Measurements from ENCODE around the gene SYDE2. TPM values are rescaled to one million over a fixed set of nuclear protein-coding genes. Genes with fewer than 3 reads are reported as not detected.

SYDE2 gene
- total and polyA plus RNA-seq, 2 experiments from 2014 or later, result 5.8 to 20.1 TPM

DNA sequence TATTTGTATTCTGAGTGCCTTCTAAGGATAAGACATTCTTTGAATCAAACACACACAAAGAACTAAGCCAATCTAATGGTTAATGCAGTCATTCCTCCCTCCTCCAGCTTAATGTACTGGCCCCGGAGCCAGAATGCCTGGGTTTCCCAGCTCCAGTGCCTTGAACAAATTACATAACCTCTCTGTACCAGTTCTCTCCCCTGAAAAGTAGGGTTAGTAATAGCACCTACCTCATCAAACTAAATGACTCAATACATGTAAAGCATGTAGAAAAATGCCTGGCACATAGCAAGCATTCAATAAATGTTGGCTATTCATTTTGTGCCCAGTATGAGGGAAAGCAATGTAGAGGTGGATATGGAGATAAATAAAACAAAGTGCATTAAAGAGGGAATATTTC is 44.6 kb upstream of the SYDE2 start:
- no peak overlapping the region for H2AFZ ChIP-seq
- ATAC-seq (no peak), DNase-seq (ENCODE audit: low spot score) (no peak)
- H3K27ac ChIP-seq (ENCODE audit: low read depth), result no peak overlapping the region
- H3K36me3 ChIP-seq (ENCODE audit: insufficient read depth), result no peaks in the 10 kb centered on the region
- no peaks in the 10 kb centered on the region for H3K27me3 ChIP-seq (ENCODE audit: insufficient read depth)
- H3K36me3 Mint-ChIP-seq (ENCODE audit: low read depth), result peaks cover 19% of the 10 kb centered on the region
- no peak overlapping the region for H3K4me2 ChIP-seq
- no peaks in the 10 kb centered on the region for H3K79me2 ChIP-seq (replicated peaks; ENCODE audit: insufficient read depth)
- no peak overlapping the region for H3K4me3 Mint-ChIP-seq
- no peak overlapping the region for H3K4me3 ChIP-seq
- H3K27ac Mint-ChIP-seq, result no peak overlapping the region
- TF ChIP-seq POLR2AphosphoS5 (IDR thresholded peaks at IDR 0.05; ENCODE audit: low read depth) (no peak), STAT1 (IDR thresholded peaks at IDR 0.05; ENCODE audit: unreplicated experiment) (no peak), JUNB (IDR thresholded peaks at IDR 0.05; ENCODE audit: unreplicated experiment) (no peak), EZH2 (IDR thresholded peaks at IDR 0.05; ENCODE audit: low read depth, unreplicated experiment) (no peak)
- TF ChIP-seq, protein P1, sequence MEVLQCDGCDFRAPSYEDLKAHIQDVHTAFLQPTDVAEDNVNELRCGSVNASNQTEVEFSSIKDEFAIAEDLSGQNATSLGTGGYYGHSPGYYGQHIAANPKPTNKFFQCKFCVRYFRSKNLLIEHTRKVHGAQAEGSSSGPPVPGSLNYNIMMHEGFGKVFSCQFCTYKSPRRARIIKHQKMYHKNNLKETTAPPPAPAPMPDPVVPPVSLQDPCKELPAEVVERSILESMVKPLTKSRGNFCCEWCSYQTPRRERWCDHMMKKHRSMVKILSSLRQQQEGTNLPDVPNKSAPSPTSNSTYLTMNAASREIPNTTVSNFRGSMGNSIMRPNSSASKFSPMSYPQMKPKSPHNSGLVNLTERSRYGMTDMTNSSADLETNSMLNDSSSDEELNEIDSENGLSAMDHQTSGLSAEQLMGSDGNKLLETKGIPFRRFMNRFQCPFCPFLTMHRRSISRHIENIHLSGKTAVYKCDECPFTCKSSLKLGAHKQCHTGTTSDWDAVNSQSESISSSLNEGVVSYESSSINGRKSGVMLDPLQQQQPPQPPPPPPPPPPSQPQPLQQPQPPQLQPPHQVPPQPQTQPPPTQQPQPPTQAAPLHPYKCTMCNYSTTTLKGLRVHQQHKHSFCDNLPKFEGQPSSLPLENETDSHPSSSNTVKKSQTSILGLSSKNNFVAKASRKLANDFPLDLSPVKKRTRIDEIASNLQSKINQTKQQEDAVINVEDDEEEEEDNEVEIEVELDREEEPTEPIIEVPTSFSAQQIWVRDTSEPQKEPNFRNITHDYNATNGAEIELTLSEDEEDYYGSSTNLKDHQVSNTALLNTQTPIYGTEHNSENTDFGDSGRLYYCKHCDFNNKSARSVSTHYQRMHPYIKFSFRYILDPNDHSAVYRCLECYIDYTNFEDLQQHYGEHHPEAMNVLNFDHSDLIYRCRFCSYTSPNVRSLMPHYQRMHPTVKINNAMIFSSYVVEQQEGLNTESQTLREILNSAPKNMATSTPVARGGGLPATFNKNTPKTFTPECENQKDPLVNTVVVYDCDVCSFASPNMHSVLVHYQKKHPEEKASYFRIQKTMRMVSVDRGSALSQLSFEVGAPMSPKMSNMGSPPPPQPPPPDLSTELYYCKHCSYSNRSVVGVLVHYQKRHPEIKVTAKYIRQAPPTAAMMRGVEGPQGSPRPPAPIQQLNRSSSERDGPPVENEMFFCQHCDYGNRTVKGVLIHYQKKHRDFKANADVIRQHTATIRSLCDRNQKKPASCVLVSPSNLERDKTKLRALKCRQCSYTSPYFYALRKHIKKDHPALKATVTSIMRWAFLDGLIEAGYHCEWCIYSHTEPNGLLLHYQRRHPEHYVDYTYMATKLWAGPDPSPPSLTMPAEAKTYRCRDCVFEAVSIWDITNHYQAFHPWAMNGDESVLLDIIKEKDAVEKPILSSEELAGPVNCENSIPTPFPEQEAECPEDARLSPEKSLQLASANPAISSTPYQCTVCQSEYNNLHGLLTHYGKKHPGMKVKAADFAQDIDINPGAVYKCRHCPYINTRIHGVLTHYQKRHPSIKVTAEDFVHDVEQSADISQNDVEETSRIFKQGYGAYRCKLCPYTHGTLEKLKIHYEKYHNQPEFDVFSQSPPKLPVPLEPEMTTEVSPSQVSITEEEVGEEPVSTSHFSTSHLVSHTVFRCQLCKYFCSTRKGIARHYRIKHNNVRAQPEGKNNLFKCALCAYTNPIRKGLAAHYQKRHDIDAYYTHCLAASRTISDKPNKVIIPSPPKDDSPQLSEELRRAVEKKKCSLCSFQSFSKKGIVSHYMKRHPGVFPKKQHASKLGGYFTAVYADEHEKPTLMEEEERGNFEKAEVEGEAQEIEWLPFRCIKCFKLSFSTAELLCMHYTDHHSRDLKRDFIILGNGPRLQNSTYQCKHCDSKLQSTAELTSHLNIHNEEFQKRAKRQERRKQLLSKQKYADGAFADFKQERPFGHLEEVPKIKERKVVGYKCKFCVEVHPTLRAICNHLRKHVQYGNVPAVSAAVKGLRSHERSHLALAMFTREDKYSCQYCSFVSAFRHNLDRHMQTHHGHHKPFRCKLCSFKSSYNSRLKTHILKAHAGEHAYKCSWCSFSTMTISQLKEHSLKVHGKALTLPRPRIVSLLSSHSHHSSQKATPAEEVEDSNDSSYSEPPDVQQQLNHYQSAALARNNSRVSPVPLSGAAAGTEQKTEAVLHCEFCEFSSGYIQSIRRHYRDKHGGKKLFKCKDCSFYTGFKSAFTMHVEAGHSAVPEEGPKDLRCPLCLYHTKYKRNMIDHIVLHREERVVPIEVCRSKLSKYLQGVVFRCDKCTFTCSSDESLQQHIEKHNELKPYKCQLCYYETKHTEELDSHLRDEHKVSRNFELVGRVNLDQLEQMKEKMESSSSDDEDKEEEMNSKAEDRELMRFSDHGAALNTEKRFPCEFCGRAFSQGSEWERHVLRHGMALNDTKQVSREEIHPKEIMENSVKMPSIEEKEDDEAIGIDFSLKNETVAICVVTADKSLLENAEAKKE (CRISPR knock-in tag; IDR thresholded peaks at IDR 0.05), result no peak
- TF ChIP-seq, protein P2, sequence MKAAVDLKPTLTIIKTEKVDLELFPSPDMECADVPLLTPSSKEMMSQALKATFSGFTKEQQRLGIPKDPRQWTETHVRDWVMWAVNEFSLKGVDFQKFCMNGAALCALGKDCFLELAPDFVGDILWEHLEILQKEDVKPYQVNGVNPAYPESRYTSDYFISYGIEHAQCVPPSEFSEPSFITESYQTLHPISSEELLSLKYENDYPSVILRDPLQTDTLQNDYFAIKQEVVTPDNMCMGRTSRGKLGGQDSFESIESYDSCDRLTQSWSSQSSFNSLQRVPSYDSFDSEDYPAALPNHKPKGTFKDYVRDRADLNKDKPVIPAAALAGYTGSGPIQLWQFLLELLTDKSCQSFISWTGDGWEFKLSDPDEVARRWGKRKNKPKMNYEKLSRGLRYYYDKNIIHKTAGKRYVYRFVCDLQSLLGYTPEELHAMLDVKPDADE (IDR thresholded peaks at IDR 0.05), result no peak
- TF ChIP-seq, protein P3, sequence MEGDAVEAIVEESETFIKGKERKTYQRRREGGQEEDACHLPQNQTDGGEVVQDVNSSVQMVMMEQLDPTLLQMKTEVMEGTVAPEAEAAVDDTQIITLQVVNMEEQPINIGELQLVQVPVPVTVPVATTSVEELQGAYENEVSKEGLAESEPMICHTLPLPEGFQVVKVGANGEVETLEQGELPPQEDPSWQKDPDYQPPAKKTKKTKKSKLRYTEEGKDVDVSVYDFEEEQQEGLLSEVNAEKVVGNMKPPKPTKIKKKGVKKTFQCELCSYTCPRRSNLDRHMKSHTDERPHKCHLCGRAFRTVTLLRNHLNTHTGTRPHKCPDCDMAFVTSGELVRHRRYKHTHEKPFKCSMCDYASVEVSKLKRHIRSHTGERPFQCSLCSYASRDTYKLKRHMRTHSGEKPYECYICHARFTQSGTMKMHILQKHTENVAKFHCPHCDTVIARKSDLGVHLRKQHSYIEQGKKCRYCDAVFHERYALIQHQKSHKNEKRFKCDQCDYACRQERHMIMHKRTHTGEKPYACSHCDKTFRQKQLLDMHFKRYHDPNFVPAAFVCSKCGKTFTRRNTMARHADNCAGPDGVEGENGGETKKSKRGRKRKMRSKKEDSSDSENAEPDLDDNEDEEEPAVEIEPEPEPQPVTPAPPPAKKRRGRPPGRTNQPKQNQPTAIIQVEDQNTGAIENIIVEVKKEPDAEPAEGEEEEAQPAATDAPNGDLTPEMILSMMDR (conservative IDR thresholded peaks at IDR 0.05; ENCODE audit: low read depth in 2 of 2), result no peak
- TF ChIP-seq, protein P4, sequence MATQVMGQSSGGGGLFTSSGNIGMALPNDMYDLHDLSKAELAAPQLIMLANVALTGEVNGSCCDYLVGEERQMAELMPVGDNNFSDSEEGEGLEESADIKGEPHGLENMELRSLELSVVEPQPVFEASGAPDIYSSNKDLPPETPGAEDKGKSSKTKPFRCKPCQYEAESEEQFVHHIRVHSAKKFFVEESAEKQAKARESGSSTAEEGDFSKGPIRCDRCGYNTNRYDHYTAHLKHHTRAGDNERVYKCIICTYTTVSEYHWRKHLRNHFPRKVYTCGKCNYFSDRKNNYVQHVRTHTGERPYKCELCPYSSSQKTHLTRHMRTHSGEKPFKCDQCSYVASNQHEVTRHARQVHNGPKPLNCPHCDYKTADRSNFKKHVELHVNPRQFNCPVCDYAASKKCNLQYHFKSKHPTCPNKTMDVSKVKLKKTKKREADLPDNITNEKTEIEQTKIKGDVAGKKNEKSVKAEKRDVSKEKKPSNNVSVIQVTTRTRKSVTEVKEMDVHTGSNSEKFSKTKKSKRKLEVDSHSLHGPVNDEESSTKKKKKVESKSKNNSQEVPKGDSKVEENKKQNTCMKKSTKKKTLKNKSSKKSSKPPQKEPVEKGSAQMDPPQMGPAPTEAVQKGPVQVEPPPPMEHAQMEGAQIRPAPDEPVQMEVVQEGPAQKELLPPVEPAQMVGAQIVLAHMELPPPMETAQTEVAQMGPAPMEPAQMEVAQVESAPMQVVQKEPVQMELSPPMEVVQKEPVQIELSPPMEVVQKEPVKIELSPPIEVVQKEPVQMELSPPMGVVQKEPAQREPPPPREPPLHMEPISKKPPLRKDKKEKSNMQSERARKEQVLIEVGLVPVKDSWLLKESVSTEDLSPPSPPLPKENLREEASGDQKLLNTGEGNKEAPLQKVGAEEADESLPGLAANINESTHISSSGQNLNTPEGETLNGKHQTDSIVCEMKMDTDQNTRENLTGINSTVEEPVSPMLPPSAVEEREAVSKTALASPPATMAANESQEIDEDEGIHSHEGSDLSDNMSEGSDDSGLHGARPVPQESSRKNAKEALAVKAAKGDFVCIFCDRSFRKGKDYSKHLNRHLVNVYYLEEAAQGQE (IDR thresholded peaks at IDR 0.05; ENCODE audit: unreplicated experiment), result no peak
- peaks cover 18% of the 10 kb centered on the region for H3K4me1 Mint-ChIP-seq
- H3F3A ChIP-seq (replicated peaks; ENCODE audit: low read depth), result no peaks in the 10 kb centered on the region
- H3K9me3 Mint-ChIP-seq, result peaks cover 24% of the 10 kb centered on the region
- H3K9me2 ChIP-seq (ENCODE audit: insufficient read depth), result no peaks in the 10 kb centered on the region
- no peaks in the 10 kb centered on the region for H3K27me3 Mint-ChIP-seq (ENCODE audit: insufficient read depth, low read depth, poor library complexity)
- peaks cover 6% of the 10 kb centered on the region; the same call in 1 of the 2 replicates for H3K4me1 ChIP-seq (ENCODE audit: insufficient read depth)
- no peaks in the 10 kb centered on the region for H4K20me1 ChIP-seq (replicated peaks; ENCODE audit: insufficient read depth)

All from GM23338 (cell line).